ENCODE results near the gene RBM20. TPM values are rescaled to one million over a fixed set of nuclear protein-coding genes. Genes with fewer than 3 reads are reported as not detected.

The RBM20 gene
- polyA plus RNA-seq, 1 donor (not counting 4 experiments of a cell fraction or from before 2014, with no cell fraction given), result 0.01 TPM

GRCh38 chr10:110764378-110764777 lies 120.2 kb downstream of the RBM20 start:
- H3K27ac ChIP-seq (ENCODE audit: control insufficient read depth, insufficient read depth, low read length), result no peak overlapping the region
- DNase-seq (ENCODE audit: low read depth, low spot score), result no peak
- peaks cover 2% of the 10 kb centered on the region for H3K4me1 ChIP-seq (ENCODE audit: control insufficient read depth, extremely low read depth, insufficient read depth, low read length)
- TF ChIP-seq CTCF (optimal IDR thresholded peaks at IDR 0.05 in 1 of 3, IDR thresholded peaks at IDR 0.05 in 1 of 3, conservative IDR thresholded peaks at IDR 0.05 in 1 of 3; ENCODE audit: extremely low read depth in 1 of 3, insufficient read depth in 2 of 3, low read length in 3 of 3) (no peak), EZH2 (IDR thresholded peaks at IDR 0.05; ENCODE audit: low read length) (no peak)
- H3K4me3 ChIP-seq (ENCODE audit: control insufficient read depth in 2 of 3, extremely low read depth in 1 of 3, insufficient read depth in 2 of 3, low read depth in 1 of 3, low read length in 3 of 3), result no peak overlapping the region
- no peak overlapping the region for H3K9ac ChIP-seq (ENCODE audit: control insufficient read depth, extremely low read depth, insufficient read depth, low read length)
- H3K9me1 ChIP-seq (ENCODE audit: control insufficient read depth, extremely low read depth, insufficient read depth, low read length), result no peaks in the 10 kb centered on the region
- no peak overlapping the region for H2AFZ ChIP-seq (ENCODE audit: control insufficient read depth, low read length)
- no peak for FAIRE-seq
- H4K20me1 ChIP-seq (ENCODE audit: control insufficient read depth, extremely low read depth, insufficient read depth, low read length), result no peaks in the 10 kb centered on the region
- dilution Hi-C loops (cut with MboI; ENCODE audit: extremely low pct_ligation_motif_present, low sequenced_read_pairs), result no loop called here
- no peaks in the 10 kb centered on the region for H3K27me3 ChIP-seq (ENCODE audit: control insufficient read depth, extremely low read depth, insufficient read depth, low read length)
- no peak overlapping the region for H3K4me2 ChIP-seq (ENCODE audit: control insufficient read depth, extremely low read depth, insufficient read depth, low read depth, low read length)
- no peaks in the 10 kb centered on the region for H3K79me2 ChIP-seq (ENCODE audit: control insufficient read depth, insufficient read depth, low read length)
- no peaks in the 10 kb centered on the region for H3K36me3 ChIP-seq (ENCODE audit: control insufficient read depth in 2 of 2, extremely low read depth in 1 of 2, insufficient read depth in 2 of 2, low read length in 2 of 2)
- no peaks in the 10 kb centered on the region for H3K9me3 ChIP-seq (ENCODE audit: control insufficient read depth, low read depth, low read length)

- no peaks in the 10 kb centered on the region for H4K20me1 ChIP-seq (ENCODE audit: control insufficient read depth, extremely low read depth, insufficient read depth, low read length)
- H3K79me2 ChIP-seq (ENCODE audit: control insufficient read depth, insufficient read depth, low read length), result no peaks in the 10 kb centered on the region
- no peak overlapping the region for H3K9ac ChIP-seq (ENCODE audit: control insufficient read depth, extremely low read depth, insufficient read depth, low read length)
- no peak overlapping the region for H3K27ac ChIP-seq (ENCODE audit: control insufficient read depth, insufficient read depth, low read length)
- H3K27me3 ChIP-seq (ENCODE audit: control insufficient read depth, extremely low read depth, insufficient read depth, low read length), result no peaks in the 10 kb centered on the region
- H3K9me1 ChIP-seq (ENCODE audit: control insufficient read depth, extremely low read depth, insufficient read depth, low read length), result no peaks in the 10 kb centered on the region
- H3K9me3 ChIP-seq (ENCODE audit: control insufficient read depth, low read depth, low read length), result no peaks in the 10 kb centered on the region
- no peaks in the 10 kb centered on the region for H3K4me1 ChIP-seq (ENCODE audit: control insufficient read depth, extremely low read depth, insufficient read depth, low read length)
- no peak overlapping the region for H3K4me3 ChIP-seq (ENCODE audit: control insufficient read depth in 2 of 3, extremely low read depth in 1 of 3, insufficient read depth in 2 of 3, low read depth in 1 of 3, low read length in 3 of 3)
- dilution Hi-C loops (cut with MboI; ENCODE audit: extremely low pct_ligation_motif_present, low sequenced_read_pairs), result no loop called here
- DNase-seq (ENCODE audit: low read depth, low spot score) (no peak), FAIRE-seq (no peak)
- no peak overlapping the region for H3K4me2 ChIP-seq (ENCODE audit: control insufficient read depth, extremely low read depth, insufficient read depth, low read depth, low read length)
- H3K36me3 ChIP-seq (ENCODE audit: control insufficient read depth in 2 of 2, extremely low read depth in 1 of 2, insufficient read depth in 2 of 2, low read length in 2 of 2), result no peaks in the 10 kb centered on the region
- no peak overlapping the region for H2AFZ ChIP-seq (ENCODE audit: control insufficient read depth, low read length)
- TF ChIP-seq CTCF (optimal IDR thresholded peaks at IDR 0.05 in 1 of 3, IDR thresholded peaks at IDR 0.05 in 1 of 3, conservative IDR thresholded peaks at IDR 0.05 in 1 of 3; ENCODE audit: extremely low read depth in 1 of 3, insufficient read depth in 2 of 3, low read length in 3 of 3) (no peak), EZH2 (IDR thresholded peaks at IDR 0.05; ENCODE audit: low read length) (no peak)
These were observed 120.8 kb downstream of the RBM20 start for GRCh38 chr10:110764793-110765512.

All from keratinocyte (primary cell).